Transverse colon (tissue), 4 donors: ENCODE results near the gene TSACC. TPM values are rescaled to one million over a fixed set of nuclear protein-coding genes. Genes with fewer than 3 reads are reported as not detected.
"Not testable (repeated sequence)": the region's sequence is repeated elsewhere in the genome, so short reads cannot be mapped to it uniquely, and the experiment has no call there.

Source experiments
- DNase-seq: peaks from one replicate; pipeline ENCODE4 v3.0.0-alpha.2; 2019
- H3K27ac ChIP-seq, 4 donors: fragments of 200-600 bp; sonication (generic); 2 replicates each; pipeline ENCODE4 v1.5.1; 2016 to 2018; ENCODE audit warnings: inconsistent platforms in 4 of 4
- H3K27me3 ChIP-seq: fragments of 200-600 bp; sonication (generic); 2 replicates; pipeline ENCODE4 v1.5.1; 2017; ENCODE audit warnings: inconsistent platforms
- H3K36me3 ChIP-seq, 4 donors: fragments of 200-600 bp; sonication (generic); 2 replicates each; pipeline ENCODE4 v1.5.1; 2017 to 2019; ENCODE audit warnings: inconsistent platforms in 4 of 4
- H3K4me1 ChIP-seq, 4 donors: fragments of 200-600 bp; sonication (generic); 2 replicates each; pipeline ENCODE4 v1.5.1; 2017 to 2020; ENCODE audit warnings: inconsistent platforms in 4 of 4
- H3K4me3 ChIP-seq, 4 donors: fragments of 200-600 bp; sonication (generic); 1 replicate in 1 of 4; 2 replicates in 3 of 4; pipeline versions ENCODE4 v1.5.1 to v1.6.1; 2017 to 2019; ENCODE audit warnings: inconsistent platforms in 4 of 4
- H3K9me3 ChIP-seq, 2 donors: fragments of 200-600 bp; sonication (generic); 2 replicates each; pipeline ENCODE4 v1.5.1; 2017 to 2019; ENCODE audit warnings: inconsistent platforms in 2 of 2
- CTCF ChIP-seq, 5 experiments: fragments of 200-600 bp in 3 of 5; fragments of 450-650 bp in 2 of 5; sonication (generic) in 3 of 5; IDR thresholded peaks; 1 replicate in 2 of 5; 2 replicates in 3 of 5; pipeline ENCODE4 v1.5.1; 2016 to 2017; ENCODE audit warnings: antibody characterized with exemption in 5 of 5, inconsistent platforms in 3 of 5, mild to moderate bottlenecking in 2 of 5, moderate library complexity in 1 of 5
- EP300 ChIP-seq: sonication (generic); formaldehyde crosslinking; IDR thresholded peaks from one replicate; pipeline ENCODE4 v1.6.1; 2017; ENCODE audit warnings: antibody characterized with exemption, low read depth
- POLR2A ChIP-seq: fragments of 450-650 bp; IDR thresholded peaks from one replicate; pipeline ENCODE4 v1.6.1; 2016; ENCODE audit warnings: antibody characterized with exemption, mild to moderate bottlenecking, moderate library complexity
- POLR2AphosphoS5 ChIP-seq, 3 donors: sonication (generic); formaldehyde crosslinking; IDR thresholded peaks; one replicate each; pipeline ENCODE4 v1.6.1; 2016; ENCODE audit warnings: antibody characterized with exemption in 3 of 3
- WGBS, 2 donors: methylation state at CpG; one replicate each; pipeline ENCODE4 v1.1.5; 2018; ENCODE audit warnings: low coverage in 1 of 2; 5-methylcytosine and 5-hydroxymethylcytosine counted together
- in situ Hi-C, 4 donors: fragments of 200-750 bp; cut with MboI; loops; one replicate each; pipeline versions ENCODE4 v1.15.0 to v1.15.1; 2017; ENCODE audit warnings: low sequenced_read_pairs in 3 of 4, low pct_ligation_motif_present in 1 of 4, low pct_unique_long_range_greater_than_20kb in 1 of 4
- intact Hi-C: fragments of 100-400 bp; cut with DNase I; formaldehyde crosslinking; loops from one replicate; pipeline ENCODE4 v1.15.1; 2023; ENCODE audit warnings: low total_unique reads
- total RNA-seq, 4 donors: library from RNA; depleted of rRNA; stranded (reverse); fragments of >200 nt; gene quantifications; one replicate each; pipeline ENCODE4 v1.1.0, GENCODE V29; 2016

Gene TSACC
- total RNA-seq, 4 donors from 2014 or later: not detected

- Histone ChIP-seq H3K36me3 (no peaks in the 10 kb centered on the region), H3K4me1 (no peaks in the 10 kb centered on the region), H3K9me3 (no peaks in the 10 kb centered on the region), H3K27ac (no peak overlapping the region), H3K27me3 (no peaks in the 10 kb centered on the region), H3K4me3 (no peak overlapping the region)
- TF ChIP-seq POLR2A: no peak
- no peak for TF ChIP-seq EP300
- TF ChIP-seq POLR2AphosphoS5 (IDR thresholded peaks at IDR 0.05): no peak
- no peak for TF ChIP-seq CTCF (IDR thresholded peaks at IDR 0.05)
- WGBS, 2 donors: 35% methylated on average over 2 of the region's 2 CpGs; no CpG with 5 or more reads in 1 of the 2 donors
- no peak for DNase-seq
- in situ Hi-C loops (no loop called here), intact Hi-C loops (no loop called here)
Observed at GRCh38 chr1:156346636-156347035, 8.3 kb downstream of the TSACC start.

GRCh38 chr1:156347331-156347730, 9.0 kb downstream of the TSACC start:
- TF ChIP-seq POLR2A (no peak), POLR2AphosphoS5 (IDR thresholded peaks at IDR 0.05) (no peak), EP300 (no peak), CTCF (IDR thresholded peaks at IDR 0.05) (no peak)
- WGBS, 2 donors: 86 to 88% methylated on average over 4 of the region's 4 CpGs
- Histone ChIP-seq H3K27me3 (no peaks in the 10 kb centered on the region), H3K36me3 (no peaks in the 10 kb centered on the region), H3K27ac (no peak overlapping the region), H3K4me1 (no peaks in the 10 kb centered on the region), H3K9me3 (no peaks in the 10 kb centered on the region), H3K4me3 (no peak overlapping the region)
- DNase-seq: no peak
- in situ Hi-C loops (no loop called here), intact Hi-C loops (no loop called here)

DNA sequence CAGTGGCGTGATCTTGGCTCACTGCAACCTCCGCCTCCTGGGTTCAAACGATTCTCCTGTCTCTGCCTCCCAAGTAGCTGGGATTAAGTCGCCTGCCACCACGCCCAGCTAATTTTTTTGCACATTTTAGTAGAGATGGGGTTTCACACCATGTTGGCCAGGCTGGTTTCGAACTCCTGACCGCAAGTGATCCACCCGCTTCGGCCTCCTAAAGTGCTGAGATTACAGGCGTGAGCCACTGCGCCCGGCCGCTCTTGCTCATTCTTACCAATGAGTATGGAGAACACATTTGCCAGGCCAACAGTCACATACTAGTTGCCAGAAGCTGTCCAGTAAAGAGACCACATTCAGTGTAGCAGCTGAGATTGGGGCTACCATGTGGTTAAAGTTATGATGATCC, 14.2 kb downstream of the TSACC start:
- H3K36me3 ChIP-seq, in situ Hi-C loops, H3K9me3 ChIP-seq, H3K27ac ChIP-seq, intact Hi-C loops, H3K4me1 ChIP-seq, H3K4me3 ChIP-seq, DNase-seq: not testable (repeated sequence)
- WGBS, 2 donors: 81 to 88% methylated on average over 3 to 13 of the region's 13 CpGs
- H3K27me3 ChIP-seq: peaks cover 25% of the 10 kb centered on the region

- Histone ChIP-seq H3K36me3 (no peaks in the 10 kb centered on the region), H3K27me3 (peaks cover 42% of the 10 kb centered on the region), H3K4me1 (peaks cover 0 to 5% (median 0%) of the 10 kb centered on the region in 4 donors), H3K4me3 (no peak overlapping the region), H3K9me3 (no peaks in the 10 kb centered on the region), H3K27ac (no peak overlapping the region)
- TF ChIP-seq POLR2AphosphoS5 (IDR thresholded peaks at IDR 0.05): no peak
- no peak for TF ChIP-seq CTCF (IDR thresholded peaks at IDR 0.05)
- no peak for TF ChIP-seq POLR2A
- TF ChIP-seq EP300: no peak
- DNase-seq: no peak
- 43 to 47% methylated on average over 4 to 6 of the region's 6 CpGs for WGBS, 2 donors
- in situ Hi-C loops (no loop called here), intact Hi-C loops (no loop called here)
Observed at GRCh38 chr1:156356262-156356874, 18.0 kb downstream of the TSACC start.
